NCI-H69 (cell line): ENCODE results near the gene NUF2.
"Not testable (repeated sequence)": the region's sequence is repeated elsewhere in the genome, so short reads cannot be mapped to it uniquely, and the experiment has no call there.

Experiments
- DNase-seq: peaks from one replicate; lab custom pipeline; 2025; lab: John Stamatoyannopoulos, UW

The NUF2 gene

GRCh38 chr1:163335216-163335615 lies 13.5 kb downstream of the NUF2 start:
- DNase-seq, result no peak

DNA sequence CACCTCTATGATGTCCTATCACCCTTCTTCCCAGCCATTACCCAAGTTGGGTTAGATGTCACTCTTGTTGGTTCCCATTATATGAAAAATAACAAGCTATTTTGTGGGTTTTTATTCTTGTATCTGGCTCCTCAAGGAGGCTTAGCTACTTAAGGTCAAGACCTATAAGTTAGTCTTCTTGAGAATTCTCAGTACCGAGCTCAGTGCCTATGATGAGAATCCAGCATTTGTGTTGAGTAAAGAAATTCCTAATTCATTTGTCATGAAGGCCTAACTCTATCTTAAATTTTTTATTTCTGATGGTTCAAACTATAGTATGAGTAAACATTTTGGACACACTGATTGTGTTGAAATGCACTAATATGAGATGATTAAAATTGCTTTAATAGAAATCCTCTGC lies 15.9 kb downstream of the NUF2 start:
- no peak for DNase-seq

GRCh38 chr1:163346326-163346870 lies 24.6 kb downstream of the NUF2 start:
- no peak for DNase-seq

- no peak for DNase-seq
These were observed 25.4 kb downstream of the NUF2 start for GRCh38 chr1:163347106-163347505.

- DNase-seq, result no peak
These were observed 30.2 kb downstream of the NUF2 start for GRCh38 chr1:163351912-163352311.

DNA sequence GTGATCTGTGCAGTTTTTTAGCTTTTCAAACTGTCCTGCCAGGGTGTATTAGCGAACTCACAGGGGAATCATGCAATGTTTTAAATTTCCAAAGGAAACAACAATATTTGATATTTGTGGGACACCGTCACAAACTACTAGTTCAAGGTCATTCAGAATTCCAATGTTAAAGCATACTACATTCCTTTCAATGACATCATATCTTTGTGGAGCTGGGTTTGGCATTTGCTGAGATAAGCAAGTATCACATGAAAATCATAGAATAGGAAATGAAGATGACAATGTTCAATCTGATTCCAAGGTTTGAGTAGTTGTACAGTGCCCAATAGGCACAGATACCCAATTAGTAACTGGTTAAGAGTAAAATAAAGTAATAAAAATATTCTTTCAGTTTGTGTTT lies 35.6 kb downstream of the NUF2 start:
- DNase-seq, result no peak

GRCh38 chr1:163358172-163358571 lies 36.4 kb downstream of the NUF2 start:
- DNase-seq, result not testable (repeated sequence)

DNA sequence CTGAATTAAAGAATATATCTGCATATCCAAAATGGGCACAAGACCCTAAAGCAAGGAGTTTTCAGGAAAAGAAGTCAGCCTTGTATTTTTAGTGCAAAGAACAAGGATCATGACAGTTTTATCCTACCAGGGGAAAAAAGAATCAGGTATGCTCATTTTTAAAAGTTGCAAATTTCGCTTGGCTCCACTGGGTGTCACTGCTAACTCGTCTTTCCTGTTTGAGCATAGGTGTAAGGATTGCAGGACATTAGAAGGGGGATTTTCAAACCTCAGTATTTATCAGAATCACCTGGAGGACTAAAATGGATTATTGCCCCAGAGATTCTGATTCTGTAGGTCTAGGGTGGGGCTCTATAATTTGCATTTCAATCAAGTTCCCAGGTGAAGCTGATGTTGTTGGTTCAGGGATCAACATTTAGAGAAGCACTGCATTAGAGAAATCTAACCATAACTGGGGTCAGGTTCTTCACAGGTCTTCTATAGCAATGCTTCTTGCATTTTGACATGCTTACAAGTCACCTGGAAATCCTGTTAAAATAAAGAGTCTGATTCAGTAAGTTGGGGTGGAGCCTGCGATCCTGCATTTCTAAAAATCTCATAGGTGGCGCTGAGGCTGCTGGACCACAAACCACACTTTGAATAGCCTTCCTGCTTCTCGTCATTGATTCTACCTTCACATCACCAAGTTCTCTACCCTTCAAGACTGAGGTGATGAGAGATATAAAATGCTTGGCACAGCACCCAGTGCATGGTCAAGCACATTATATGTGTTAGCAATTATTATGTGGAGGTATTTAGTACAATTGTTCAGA lies 39.6 kb downstream of the NUF2 start:
- DNase-seq, result peak; percentile 81

DNA sequence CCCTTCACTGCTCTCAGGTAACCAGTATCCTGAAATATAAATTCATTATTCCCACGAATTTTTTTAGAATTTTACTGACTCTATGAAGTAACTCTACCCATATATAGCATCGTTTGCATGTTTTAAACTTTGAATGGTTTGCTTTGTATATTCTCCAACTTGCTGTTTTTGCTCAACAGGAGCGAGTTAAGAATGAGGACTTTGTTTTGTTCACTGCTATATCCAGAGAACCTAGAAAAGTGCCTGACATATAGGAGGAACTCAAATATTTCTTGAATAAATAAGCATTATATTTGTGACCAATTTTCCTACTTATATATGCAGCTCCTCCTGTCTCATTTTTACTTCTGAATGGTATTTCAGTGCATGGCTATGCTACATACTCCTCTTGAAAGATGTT lies 43.4 kb downstream of the NUF2 start:
- DNase-seq, result no peak

GRCh38 chr1:163366555-163366954 lies 44.8 kb downstream of the NUF2 start:
- peak; percentile 23 for DNase-seq

GRCh38 chr1:163367721-163368120 lies 46.0 kb downstream of the NUF2 start:
- DNase-seq, result peak; percentile 65

GRCh38 chr1:163372576-163372975 lies 50.8 kb downstream of the NUF2 start:
- no peak for DNase-seq

DNA sequence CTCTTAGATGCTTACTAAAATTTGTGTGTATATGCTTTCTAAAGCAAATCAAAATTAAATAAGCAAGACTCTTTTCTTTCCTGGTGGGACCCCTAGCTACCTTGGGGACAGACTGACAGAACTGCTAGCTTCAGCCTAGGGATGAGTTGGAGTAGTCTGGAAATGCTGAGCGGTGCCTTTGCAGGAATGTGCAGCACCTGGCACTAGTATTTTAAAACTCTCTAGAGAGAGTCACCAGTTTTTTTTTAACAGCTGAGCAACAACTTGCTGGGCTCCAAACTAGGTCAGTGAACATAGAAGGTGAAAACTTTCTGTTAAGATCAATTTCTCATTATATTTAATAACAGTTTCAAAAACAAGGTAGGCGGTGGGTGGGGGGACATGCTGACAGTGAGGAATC lies 56.8 kb downstream of the NUF2 start:
- no peak for DNase-seq

DNA sequence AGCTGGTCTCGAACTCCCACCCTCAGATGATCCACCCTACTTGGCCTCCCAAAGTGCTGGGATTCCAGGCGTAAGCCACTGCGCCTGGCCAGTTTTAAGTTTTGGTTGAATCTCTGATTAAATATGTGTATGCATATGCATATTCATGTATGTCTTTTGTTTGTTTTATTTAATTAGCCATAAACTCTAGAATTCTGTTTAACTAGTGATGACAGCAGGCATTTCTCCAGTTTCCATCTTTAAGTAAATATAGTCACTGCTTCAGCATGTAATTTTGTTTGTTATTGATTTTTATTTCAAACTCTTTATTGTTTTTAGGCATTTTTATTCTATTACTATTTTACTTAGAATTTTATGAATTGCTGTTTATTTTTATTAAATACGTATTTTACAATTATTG lies 58.0 kb downstream of the NUF2 start:
- DNase-seq, result peak; percentile 40

- no peak for DNase-seq
These were observed 59.9 kb downstream of the NUF2 start for GRCh38 chr1:163381487-163382184.

DNA sequence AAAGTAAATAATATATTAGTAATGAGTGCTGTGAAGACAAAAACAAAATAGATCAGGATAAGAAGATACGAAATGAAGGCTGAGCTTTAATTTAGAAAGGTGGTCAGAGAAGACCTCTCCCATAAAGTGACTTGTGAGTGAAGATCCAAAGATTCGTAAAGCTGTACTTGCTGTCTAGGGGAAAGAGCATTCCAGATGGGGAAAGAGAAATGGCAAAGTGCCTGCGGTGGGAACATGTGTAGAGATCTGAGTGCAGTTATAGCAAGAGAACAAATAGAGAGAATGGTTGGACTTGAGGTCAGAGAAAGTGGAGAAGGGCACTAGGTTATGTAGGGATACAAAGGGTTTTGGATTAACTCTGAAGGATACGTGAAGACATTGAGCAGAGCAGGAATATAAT lies 60.6 kb downstream of the NUF2 start:
- no peak for DNase-seq

DNA sequence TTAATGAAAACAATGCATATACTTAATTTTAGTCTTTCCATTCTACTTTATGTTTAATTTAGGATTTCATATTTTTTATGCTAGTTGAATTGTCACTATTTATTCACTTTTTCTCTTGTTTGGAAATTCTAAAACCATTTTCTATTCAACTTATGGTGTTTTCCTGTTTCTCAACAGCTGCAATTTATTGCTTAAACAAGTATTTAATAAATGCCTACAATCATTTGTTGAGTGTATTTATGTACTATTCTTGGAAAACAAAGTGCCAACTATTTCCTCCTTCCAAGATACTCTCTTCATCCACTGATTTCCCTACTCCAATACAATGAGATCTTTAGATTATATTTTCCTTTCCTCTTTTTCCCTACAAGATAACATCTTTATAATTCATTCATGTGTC lies 65.4 kb downstream of the NUF2 start:
- no peak for DNase-seq

DNA sequence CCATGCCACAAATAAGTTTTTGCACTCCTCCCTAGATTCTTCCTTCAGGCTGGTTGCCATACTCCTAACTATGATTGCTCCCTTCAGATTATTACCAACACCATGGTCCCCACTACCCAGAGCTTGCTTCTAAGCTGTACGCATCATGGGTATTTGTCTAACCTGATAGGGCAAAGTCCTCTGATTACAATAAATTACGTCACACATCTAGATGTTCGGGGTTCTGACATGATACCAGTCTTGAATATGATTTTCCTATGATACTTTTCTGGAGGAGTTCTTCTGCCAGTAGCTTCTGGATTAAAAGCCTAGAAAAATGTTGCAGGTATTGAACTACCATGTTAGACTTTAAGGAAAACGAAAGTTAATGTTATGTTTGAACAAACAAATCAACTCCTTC lies 67.2 kb downstream of the NUF2 start:
- no peak for DNase-seq

DNA sequence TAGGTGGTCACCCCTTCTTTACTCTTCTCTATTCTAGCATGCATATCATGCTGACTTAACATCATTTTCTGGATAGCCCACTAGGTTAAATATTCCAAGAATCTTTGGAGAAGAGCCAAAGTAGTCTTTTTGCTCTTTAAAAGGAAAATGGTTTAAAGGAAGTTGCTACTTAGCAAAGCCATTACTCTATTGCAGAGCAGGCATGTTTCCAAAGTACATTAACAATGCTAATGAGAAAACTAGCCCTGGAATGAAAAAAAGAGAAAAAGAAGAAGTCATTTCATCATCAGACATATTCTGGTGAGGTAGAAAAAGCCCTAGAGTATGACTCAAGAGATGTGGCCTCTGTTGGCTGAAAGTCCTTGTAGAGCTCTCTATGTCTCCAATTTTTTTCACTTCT lies 74.0 kb downstream of the NUF2 start:
- peak; percentile 15 for DNase-seq

DNA sequence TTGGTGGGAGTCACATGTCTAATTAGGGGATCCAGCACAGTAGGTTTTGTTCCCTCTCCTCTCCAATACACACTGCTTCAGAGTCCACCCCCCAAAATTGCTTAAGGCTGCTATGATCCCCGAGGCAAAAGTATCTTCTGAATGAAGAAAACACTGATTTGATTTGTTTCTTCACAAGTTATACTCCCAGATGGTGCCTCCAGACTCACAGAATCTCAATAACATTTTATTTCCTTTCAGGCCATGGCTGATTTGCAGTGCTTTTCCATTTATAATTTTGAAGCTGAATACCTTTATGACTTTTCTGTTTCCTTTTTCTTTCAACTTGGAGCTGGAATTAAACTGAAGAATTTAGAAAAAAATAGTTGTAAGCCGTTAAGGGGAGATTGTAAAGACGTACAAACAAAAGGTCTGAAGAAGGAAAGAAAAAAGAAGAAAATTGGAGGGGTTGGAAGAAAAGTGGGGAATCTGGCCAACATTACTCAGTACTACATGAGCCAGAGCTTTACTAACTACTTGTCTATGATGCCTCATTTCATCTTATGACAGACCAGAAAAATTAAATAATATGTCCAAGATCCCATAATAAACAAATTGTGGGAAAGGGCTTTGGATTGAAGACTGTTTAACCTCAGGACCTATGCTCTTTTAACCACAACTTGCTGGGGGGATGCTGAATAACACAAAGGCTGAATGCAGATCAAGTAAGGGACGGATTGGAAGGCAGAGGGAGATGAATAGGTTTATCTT lies 75.9 kb downstream of the NUF2 start:
- DNase-seq, result no peak

GRCh38 chr1:163399001-163399400 lies 77.2 kb downstream of the NUF2 start:
- no peak for DNase-seq

GRCh38 chr1:163399976-163400601 lies 78.3 kb downstream of the NUF2 start:
- DNase-seq, result peak; percentile 81
